Activated T-cell treated with anti-CD3 and anti-CD28 coated beads, Interleukin-2, amount 50 U/mL, for 72 hours (primary cell): ENCODE data around the gene CITED4. TPM values are rescaled to one million over a fixed set of nuclear protein-coding genes. Genes with fewer than 3 reads are reported as not detected.

Source experiments
- ATAC-seq, 2 donors: fragments of 150-1000 bp; cut with Tn5 transposase; replicated peaks in 1 of 2; 2 replicates each; pipeline ENCODE4 v1.10.0; 2021; ENCODE audit warnings: moderate library complexity in 2 of 2, mild to moderate bottlenecking in 1 of 2
- DNase-seq, 2 donors: peaks; one replicate each; pipeline ENCODE4 v3.0.0; 2021 to 2022; ENCODE audit warnings: mixed read lengths in 1 of 2
- H3K27ac Mint-ChIP-seq: one replicate; pipeline ENCODE4 v1.8.0; 2022; ENCODE audit warnings: mild to moderate bottlenecking, moderate library complexity, mixed read lengths
- H3K27me3 Mint-ChIP-seq: one replicate; pipeline ENCODE4 v1.8.0; 2022; ENCODE audit warnings: low read depth, mixed read lengths
- H3K36me3 Mint-ChIP-seq, 2 donors: one replicate each; pipeline ENCODE4 v1.8.0; 2022; ENCODE audit warnings: mixed read lengths in 2 of 2, mild to moderate bottlenecking in 1 of 2; ENCODE audit not compliant: insufficient read depth in 2 of 2
- H3K4me1 Mint-ChIP-seq: one replicate; pipeline ENCODE4 v1.8.0; 2022; ENCODE audit warnings: low read depth, mixed read lengths
- H3K4me3 Mint-ChIP-seq, 2 donors: one replicate each; pipeline ENCODE4 v1.8.0; 2022; ENCODE audit warnings: mild to moderate bottlenecking in 2 of 2, mixed read lengths in 2 of 2, moderate library complexity in 2 of 2
- H3K9me3 Mint-ChIP-seq, 2 donors: one replicate each; pipeline ENCODE4 v1.8.0; 2022; ENCODE audit warnings: mixed read lengths in 2 of 2
- total RNA-seq, 2 donors: library from RNA; stranded (reverse); gene quantifications; one replicate each; pipeline ENCODE4 v1.2.3, GENCODE V29; 2022

CITED4 gene
- total RNA-seq, 2 donors from 2014 or later = 1.9 to 2.1 TPM

DNA sequence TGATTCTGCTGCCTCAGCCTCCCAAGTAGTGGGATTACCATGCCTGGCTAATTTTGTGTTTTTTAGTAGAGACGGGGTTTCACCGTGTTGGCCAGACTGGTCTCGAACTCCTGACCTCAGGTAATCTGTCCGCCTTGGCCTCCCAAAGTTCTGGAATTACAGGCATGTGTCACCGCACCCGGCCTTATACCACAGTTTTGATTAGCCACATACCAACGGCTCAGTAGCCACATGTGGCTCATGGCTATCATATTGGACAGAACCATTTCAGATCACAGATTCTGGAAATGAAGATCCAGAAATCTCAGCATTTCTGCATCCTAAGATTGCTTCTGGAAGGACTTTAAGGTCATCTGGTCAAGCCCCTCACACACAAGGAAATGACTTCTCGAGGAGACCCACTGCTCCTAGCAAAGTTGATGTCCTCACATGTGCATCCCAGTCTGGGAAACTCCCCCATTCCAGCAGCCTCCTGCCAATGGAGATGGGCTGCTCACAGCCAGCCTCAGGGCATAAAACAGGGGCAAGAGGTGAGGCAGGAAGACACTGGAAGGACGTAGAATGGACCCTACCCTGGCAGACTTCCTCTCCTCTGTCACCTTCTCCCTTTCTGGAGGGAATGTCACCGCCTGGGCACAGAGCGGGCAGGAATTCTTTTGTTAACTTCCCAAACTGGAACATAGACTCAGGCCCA lies 17.5 kb upstream of the CITED4 start:
- Mint-ChIP-seq H3K4me3 (no peak overlapping the region), H3K36me3 (peaks cover 12 to 16% of the 10 kb centered on the region in 2 donors), H3K27me3 (peaks cover 16% of the 10 kb centered on the region), H3K9me3 (peaks cover 6 to 10% of the 10 kb centered on the region in 2 donors), H3K27ac (no peak overlapping the region), H3K4me1 (peaks cover 19% of the 10 kb centered on the region)
- ATAC-seq (no peak), DNase-seq (no peak)

DNA sequence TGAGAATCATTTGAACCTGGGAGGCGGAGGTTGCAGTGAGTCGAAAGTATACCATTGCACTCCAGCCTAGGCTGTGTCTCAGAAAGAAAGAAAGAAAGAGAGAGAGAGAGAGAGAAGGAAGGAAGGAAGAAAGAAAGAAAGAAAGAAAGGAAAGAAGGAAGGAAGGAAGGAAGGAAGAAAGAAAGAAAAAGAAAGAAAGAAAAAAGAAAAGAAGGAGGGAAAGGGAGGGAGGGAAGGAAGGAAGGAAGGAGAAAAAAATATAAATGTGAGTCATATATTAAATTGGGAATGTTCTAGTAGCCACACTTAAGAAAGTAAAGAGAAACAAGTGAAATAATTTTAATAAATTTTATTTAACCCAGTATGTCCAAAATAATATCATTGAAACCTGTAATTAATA lies 16.7 kb upstream of the CITED4 start:
- Mint-ChIP-seq H3K27me3 (peaks cover 13% of the 10 kb centered on the region), H3K4me3 (no peak overlapping the region), H3K4me1 (peaks cover 19% of the 10 kb centered on the region), H3K27ac (no peak overlapping the region), H3K36me3 (peaks cover 12 to 16% of the 10 kb centered on the region in 2 donors), H3K9me3 (peaks cover 6 to 10% of the 10 kb centered on the region in 2 donors)
- ATAC-seq = no peak
- DNase-seq = no peak

DNA sequence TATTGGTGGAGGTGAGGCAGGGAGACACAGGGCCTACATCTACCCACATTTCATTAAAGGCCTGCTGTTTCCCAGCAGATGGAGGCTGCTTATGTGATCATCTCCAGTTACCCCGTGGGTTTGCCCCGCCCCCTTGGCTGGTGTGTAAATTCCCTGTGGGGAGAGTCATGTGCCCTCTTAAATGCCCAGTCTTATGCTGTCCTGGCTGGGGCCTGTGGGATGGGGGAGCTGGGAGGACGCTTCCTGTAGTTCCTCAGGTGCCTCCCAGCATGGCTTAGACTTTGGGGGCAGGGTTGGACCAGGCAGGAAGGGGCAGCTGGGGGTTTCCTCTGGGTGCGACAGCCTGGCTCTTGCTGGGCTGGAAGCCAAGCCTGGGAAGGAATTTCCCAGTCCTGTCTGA lies 15.5 kb upstream of the CITED4 start:
- peak in 1 of 2 donors; percentile 16 for DNase-seq
- Mint-ChIP-seq H3K9me3 (peaks cover 6 to 10% of the 10 kb centered on the region in 2 donors), H3K27ac (no peak overlapping the region), H3K36me3 (peaks cover 12 to 16% of the 10 kb centered on the region in 2 donors), H3K27me3 (peaks cover 3% of the 10 kb centered on the region), H3K4me1 (peaks cover 22% of the 10 kb centered on the region), H3K4me3 (no peak overlapping the region)
- peak in 1 of 2 donors; percentile 27 for ATAC-seq

DNA sequence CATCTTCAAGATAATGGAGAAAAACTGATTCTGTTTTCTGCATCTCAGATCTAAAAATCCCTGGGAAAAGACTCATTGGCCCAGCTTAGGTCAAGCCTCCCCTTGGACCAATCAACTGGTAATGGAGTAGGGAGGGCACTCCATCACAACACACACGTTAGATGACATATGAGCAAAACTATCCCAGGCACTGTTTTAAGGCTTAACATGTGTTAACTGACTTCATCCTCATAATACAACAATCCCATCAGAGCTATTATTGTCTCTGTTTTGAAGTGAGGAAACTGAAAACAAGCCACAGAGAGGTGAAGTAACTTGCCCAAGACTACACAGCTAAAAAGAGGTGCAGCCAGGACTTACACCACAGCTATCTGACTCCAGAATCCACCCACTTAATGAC lies 14.7 kb upstream of the CITED4 start:
- H3K4me1 Mint-ChIP-seq = peaks cover 22% of the 10 kb centered on the region
- peaks cover 12 to 16% of the 10 kb centered on the region in 2 donors for H3K36me3 Mint-ChIP-seq
- H3K4me3 Mint-ChIP-seq = no peak overlapping the region
- no peak overlapping the region for H3K27ac Mint-ChIP-seq
- H3K27me3 Mint-ChIP-seq = no peaks in the 10 kb centered on the region
- peaks cover 6 to 10% of the 10 kb centered on the region in 2 donors for H3K9me3 Mint-ChIP-seq
- ATAC-seq = no peak
- no peak for DNase-seq

DNA sequence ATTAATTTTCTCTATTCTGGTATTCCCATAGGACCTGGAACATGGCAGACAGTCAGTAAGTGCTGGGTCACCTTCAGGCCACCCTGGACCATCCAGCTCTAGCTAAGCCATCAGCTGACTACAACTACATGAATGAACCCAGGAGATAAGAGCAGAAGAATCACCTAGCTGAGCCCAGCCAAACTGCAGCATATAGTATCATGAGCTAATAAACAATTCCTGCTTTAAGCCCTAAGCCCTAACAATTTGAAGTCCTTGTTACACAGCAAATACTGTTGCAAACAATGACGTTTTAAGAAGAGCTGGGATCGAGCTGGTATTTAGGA lies 14.2 kb upstream of the CITED4 start:
- Mint-ChIP-seq H3K4me3 (no peak overlapping the region), H3K27me3 (no peaks in the 10 kb centered on the region), H3K36me3 (peaks cover 12 to 16% of the 10 kb centered on the region in 2 donors), H3K9me3 (peaks cover 6 to 10% of the 10 kb centered on the region in 2 donors), H3K4me1 (peaks cover 22% of the 10 kb centered on the region), H3K27ac (peak overlapping the region; percentile 30)
- no peak for DNase-seq
- no peak for ATAC-seq

DNA sequence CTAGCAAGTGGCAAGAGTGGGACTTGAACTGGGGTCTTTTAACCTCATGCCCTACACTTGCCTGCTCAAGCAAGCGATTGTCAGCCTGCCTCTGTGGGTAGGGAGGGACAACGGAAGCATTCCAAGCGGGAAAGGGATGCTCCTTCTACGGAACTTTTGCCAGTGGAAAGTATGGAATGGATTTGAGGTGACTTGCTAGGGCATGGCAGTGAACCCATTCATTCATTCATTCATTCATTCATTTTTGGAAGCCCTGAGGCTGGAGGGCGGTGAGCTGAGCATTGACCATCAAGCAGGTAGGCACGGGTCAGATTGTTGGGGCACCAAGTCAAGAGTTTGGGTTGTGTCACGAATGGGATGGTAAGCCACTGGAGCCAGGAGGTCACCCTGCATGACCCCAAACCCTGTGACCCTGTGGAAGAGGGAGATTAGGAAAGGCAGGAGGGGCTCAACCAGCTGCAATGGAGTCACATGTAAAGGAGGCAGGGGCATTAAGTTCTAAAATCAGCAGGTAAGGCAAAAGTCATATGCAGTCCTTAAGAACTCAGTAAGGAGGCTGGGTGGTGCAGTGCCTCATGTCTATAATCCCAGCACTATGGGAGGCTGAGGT lies 11.8 kb upstream of the CITED4 start:
- no peaks in the 10 kb centered on the region for H3K27me3 Mint-ChIP-seq
- peaks cover 22% of the 10 kb centered on the region for H3K4me1 Mint-ChIP-seq
- H3K27ac Mint-ChIP-seq = peak overlapping the region; percentile 8
- H3K4me3 Mint-ChIP-seq = no peak overlapping the region
- H3K36me3 Mint-ChIP-seq = peaks cover 12 to 16% of the 10 kb centered on the region in 2 donors
- H3K9me3 Mint-ChIP-seq = peaks cover 6 to 10% of the 10 kb centered on the region in 2 donors
- no peak for ATAC-seq
- DNase-seq = no peak

DNA sequence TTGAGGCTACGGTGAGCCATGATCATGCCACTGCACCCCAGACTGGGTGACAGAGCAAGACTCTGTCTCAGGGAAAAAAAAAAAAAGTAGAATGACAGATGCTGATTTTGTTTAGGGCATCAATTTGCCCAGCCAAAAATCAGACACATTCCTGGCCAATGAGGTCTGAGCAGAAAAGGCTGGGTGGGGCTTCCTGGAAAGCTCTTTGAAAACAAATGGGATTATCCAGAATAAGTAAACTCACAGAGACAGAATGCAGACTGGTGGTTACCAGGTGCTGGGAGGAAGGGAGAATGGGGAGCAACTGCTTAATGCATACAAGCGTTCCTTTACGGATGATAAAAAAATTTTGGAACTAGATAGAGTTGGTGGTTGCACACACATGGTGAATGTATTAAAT lies 10.1 kb upstream of the CITED4 start:
- ATAC-seq = no peak
- Mint-ChIP-seq H3K36me3 (peaks cover 12 to 16% of the 10 kb centered on the region in 2 donors), H3K9me3 (peaks cover 6 to 10% of the 10 kb centered on the region in 2 donors), H3K4me3 (no peak overlapping the region), H3K27me3 (no peaks in the 10 kb centered on the region), H3K4me1 (peaks cover 29% of the 10 kb centered on the region), H3K27ac (no peak overlapping the region)
- no peak for DNase-seq

DNA sequence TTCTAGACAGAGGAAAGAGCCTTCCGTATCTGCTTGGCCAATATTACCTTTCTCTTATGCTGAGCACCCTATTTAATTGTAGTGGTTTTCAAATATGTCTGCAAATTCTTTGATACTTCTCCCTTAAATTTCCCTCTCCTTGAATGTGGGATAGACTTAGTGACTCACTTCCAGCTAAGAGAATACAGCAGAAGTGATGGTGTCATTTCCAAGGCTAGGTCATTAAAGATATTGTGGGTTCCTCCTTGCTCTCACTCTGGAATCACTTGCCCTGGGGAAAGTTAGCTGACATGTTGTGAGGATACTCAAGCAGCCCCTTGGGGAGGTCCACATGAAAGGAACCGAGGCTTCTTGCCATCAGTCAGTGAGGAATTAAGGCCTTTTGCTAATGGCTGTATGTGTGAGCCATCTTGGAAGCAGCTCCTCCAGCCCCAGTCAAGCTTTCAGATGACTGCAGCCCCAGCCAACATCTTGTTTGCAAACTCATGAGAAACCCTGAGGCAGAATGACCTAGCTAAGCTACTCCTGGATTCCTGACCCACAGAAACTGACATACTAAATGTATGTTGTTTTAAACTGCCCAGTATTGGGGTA lies 8.1 kb upstream of the CITED4 start:
- peaks cover 0 to 3% of the 10 kb centered on the region in 2 donors for H3K36me3 Mint-ChIP-seq
- DNase-seq (no peak), ATAC-seq (no peak)
- H3K4me3 Mint-ChIP-seq = no peak overlapping the region
- no peaks in the 10 kb centered on the region for H3K27me3 Mint-ChIP-seq
- H3K9me3 Mint-ChIP-seq = peaks cover 0 to 3% of the 10 kb centered on the region in 2 donors
- H3K27ac Mint-ChIP-seq = no peak overlapping the region
- peaks cover 20% of the 10 kb centered on the region for H3K4me1 Mint-ChIP-seq

DNA sequence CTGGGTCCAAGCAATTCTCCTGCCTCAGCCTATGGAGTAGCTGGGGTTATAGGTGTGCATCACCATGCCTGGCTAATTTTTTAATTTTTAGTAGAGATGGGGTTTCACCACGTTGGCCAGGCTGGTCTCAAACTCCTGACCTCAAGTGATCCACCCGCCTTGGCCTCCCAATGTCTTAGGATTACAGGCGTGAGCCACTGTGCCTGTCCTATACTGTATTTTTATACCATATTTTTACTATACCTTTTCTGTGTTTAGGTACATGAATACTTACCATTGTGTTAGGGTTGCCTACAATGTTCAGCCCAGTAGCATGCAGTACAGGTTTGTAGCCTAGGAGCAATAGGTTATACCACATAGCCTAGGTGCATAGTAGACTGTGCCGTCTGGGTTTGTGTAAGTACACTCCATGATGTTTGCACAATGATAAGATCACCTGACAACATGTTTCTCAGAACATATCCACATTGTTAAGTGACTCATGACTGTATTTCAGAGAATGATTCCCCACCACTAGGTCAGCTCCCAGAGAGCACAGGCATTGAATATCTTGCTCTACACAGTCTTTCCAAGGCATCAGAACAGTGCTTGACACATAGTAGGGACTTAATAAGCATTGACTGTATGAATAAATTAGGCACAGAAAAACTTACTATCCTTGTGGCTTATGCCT lies 6.0 kb upstream of the CITED4 start:
- Mint-ChIP-seq H3K4me3 (no peak overlapping the region), H3K27ac (no peak overlapping the region), H3K4me1 (peaks cover 8% of the 10 kb centered on the region), H3K9me3 (no peaks in the 10 kb centered on the region), H3K27me3 (no peaks in the 10 kb centered on the region), H3K36me3 (no peaks in the 10 kb centered on the region)
- ATAC-seq = peak; percentile 94 to 95
- DNase-seq = no peak

DNA sequence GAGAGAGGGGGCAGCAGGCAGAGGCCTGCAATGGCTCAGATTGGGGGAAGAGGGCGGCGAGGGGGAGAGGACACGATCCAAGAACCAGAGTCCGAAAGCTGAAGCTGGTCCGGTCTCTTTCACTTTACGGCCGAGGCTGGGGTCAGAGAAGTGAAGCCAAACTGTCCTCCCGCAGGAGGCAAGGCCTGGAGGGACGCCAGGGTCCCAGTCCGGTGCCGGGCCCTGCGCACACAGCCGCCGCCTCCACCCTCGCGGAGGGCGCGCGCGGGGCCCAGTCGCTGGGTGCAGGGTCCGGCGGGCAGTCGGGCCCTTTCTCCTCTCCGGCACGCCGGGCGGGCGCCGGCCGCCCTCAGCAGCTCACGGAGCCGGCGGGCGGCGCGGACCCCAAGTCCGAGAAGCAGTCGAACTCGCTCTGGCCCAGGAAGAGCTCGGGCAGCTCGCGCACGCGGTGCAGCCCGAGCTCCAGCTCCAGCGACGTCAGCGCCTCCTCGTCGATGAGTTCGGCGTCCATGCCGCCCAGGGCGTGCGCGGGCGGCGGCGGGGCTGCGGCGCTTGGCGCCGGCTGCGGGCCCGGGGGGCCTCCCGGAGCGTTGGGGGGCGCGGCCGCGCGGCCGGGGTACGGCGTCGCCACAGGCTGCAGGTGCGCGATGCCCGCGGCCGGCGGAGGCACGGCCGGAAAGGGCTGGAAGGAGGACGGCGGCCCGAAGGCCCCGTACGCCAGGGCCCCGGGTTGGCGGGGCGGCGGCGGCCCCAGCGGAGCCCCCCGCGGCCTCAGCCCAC lies 749 bp downstream of the CITED4 start:
- Mint-ChIP-seq H3K4me3 (peak overlapping the region; percentile 80 to 86), H3K9me3 (no peaks in the 10 kb centered on the region), H3K36me3 (no peaks in the 10 kb centered on the region), H3K27ac (no peak overlapping the region), H3K27me3 (peaks cover 18% of the 10 kb centered on the region), H3K4me1 (peaks cover 18% of the 10 kb centered on the region)
- ATAC-seq = peak; percentile 4 to 6
- DNase-seq = peak; percentile 46 to 48

DNA sequence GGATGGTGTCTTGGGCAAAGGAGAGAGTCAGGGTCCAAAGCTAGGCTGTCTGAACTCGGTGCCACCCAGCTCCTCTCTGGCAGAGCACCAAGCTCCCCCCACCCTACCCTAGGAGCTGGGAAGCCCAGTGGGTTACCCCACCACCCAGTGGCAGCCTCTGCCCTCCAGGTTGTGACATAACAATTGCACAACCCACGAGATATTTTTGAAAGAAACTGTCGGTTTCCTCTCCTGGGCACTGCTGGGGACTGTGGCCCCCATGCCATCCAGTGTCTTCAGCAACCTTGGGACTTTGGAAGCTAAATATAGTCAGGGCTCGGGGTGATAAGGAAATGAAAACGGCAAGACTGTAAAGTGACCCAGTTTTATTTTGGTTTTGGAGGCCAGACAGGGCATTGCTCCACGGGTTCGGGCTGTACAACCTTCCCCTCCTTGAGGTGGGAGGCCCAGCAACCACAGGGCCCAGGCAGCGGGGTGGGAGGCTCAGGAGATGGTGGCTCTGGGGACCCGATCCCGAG lies 1.4 kb downstream of the CITED4 start:
- peaks cover 18% of the 10 kb centered on the region for H3K4me1 Mint-ChIP-seq
- ATAC-seq (no peak), DNase-seq (no peak)
- H3K9me3 Mint-ChIP-seq = no peaks in the 10 kb centered on the region
- H3K27ac Mint-ChIP-seq = no peak overlapping the region
- peaks cover 18% of the 10 kb centered on the region for H3K27me3 Mint-ChIP-seq
- no peaks in the 10 kb centered on the region for H3K36me3 Mint-ChIP-seq
- H3K4me3 Mint-ChIP-seq = peak overlapping the region; percentile 80 to 86

DNA sequence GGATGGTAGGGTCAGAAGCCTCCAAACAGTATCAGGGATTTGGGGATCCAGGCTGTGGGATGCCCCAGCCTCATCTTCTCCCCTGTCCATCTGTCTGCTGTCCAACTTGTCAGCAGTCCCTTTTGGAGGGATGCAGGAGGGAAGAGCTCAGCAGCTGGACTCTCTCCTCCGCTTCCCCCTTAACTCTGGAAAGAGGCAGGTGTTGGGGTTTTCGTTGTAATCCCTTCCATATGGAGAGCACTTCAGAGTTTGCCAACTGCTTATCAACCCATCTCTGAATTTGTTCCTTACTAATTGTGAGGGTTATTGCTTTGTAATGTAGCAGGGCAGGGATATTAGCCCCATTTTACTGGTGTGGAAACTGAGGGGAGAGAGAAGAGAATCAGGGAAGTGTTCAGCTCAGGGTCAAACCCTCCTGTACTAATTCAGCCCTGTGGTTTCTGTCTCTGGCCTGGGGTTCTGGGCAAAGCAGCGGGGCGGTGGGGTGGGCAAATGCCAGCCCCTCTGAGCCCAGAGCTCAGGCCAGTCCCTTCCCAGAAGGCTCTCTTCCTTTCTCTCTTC lies 3.2 kb downstream of the CITED4 start:
- Mint-ChIP-seq H3K4me3 (no peak overlapping the region), H3K9me3 (no peaks in the 10 kb centered on the region), H3K27me3 (peaks cover 18% of the 10 kb centered on the region), H3K36me3 (no peaks in the 10 kb centered on the region), H3K27ac (no peak overlapping the region), H3K4me1 (peaks cover 18% of the 10 kb centered on the region)
- ATAC-seq (no peak), DNase-seq (no peak)
